GM12892 (cell line): ENCODE results near the gene CLCN1.

Source experiments
- POLR2A ChIP-seq: IDR thresholded peaks from 2 replicates; pipeline ENCODE4 v1.6.1; 2011; ENCODE audit warnings: low read depth, low read length, control low read depth
- POLR2AphosphoS5 ChIP-seq: IDR thresholded peaks from 2 replicates; pipeline ENCODE4 v1.6.1; 2011; ENCODE audit warnings: low read depth, low read length, control low read depth
- TAF1 ChIP-seq: IDR thresholded peaks from 2 replicates; pipeline ENCODE4 v1.6.1; 2011; ENCODE audit warnings: low read depth, mild to moderate bottlenecking, control low read depth, low read length, borderline replicate concordance

DNA sequence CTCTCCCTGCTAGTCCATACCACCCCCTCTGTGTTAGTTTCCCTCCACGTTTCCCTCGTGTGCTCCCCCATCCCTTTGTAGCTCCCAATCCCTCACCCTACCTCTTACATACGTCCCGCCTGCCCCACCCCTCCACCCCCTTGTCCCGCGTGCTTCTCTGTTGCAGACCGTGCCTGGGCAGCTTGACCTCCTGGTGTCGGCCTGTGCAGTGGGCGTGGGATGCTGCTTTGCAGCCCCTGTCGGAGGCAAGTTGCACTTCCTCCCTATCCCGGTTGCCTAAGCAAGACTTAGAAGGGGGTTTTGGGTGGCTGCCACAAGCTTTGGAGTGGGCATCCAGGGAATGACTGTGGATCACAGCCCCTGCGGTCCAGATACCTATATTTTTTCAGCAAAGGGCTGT is 7.7 kb downstream of the CLCN1 start:
- TF ChIP-seq TAF1 (no peak), POLR2A (no peak), POLR2AphosphoS5 (no peak)
